RWPE1 (cell line): ENCODE results near the gene EML1.
A peak's percentile ranks its signal among the peaks of the same experiment; 100 is the strongest.

Experiments used
- CTCF ChIA-PET: fragments of 350-600 bp; sonication (Branson Sonifier 250); formaldehyde crosslinking; extraction: SDS; loops from one replicate; lab custom pipeline; 2021; lab: Yijun Ruan, JAX
- POLR2A ChIA-PET: fragments of 400-600 bp; formaldehyde crosslinking; extraction: SDS; loops from one replicate; lab custom pipeline; 2020; ENCODE audit warnings: antibody characterized with exemption; ENCODE audit not compliant: low non-redundant PET; lab: Yijun Ruan, JAX
- DNase-seq: peaks from one replicate; pipeline ENCODE4 v3.0.0; 2012; ENCODE audit warnings: low spot score
- H3K27ac ChIP-seq: fragments of 450-650 bp; 2 replicates; pipeline ENCODE4 v1.5.1; 2017
- TF ChIP-seq, protein P1 (sequence below): fragments of 450-650 bp; conservative IDR thresholded peaks from 2 replicates; pipeline ENCODE4 v1.5.1; 2017; ENCODE audit warnings: low read depth, mild to moderate bottlenecking

EML1 gene

DNA sequence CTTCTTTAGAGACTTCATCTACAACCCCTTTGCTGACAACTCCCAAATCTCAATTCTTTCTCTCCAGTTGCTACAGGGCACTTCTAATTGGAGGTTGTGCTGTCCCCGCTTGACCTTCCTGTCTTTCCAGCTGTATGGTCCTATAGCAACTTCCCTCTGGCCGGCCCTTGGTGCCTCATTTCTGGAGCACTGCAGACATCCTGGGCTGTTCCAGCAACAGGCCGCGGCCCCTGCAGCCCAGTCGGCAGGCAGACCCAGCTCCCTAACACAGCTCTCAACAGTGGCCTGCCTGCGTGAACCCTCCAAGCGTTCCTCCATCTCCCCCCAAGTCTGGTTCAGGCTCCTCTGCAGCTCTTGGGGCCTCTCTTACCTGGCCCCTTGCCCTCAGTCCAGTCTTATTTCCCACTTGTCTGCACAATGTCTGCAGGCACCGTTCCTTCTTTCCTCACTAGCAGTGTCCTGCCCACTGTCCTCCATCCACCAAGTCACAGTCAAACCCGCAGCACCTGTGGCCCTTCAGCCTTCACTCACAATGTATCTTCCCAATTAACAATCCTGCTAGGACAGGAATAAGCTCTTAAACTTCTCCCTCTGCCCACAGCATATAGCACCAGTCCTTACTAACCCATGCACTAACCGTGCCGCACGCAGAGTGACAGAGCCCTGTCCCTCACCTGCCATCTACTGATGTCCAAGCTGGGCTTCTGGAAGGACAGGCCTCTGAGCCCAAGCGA lies 1.6 kb upstream of the EML1 start:
- DNase-seq: no peak
- H3K27ac ChIP-seq: no peak overlapping the region
- TF ChIP-seq, protein P1, sequence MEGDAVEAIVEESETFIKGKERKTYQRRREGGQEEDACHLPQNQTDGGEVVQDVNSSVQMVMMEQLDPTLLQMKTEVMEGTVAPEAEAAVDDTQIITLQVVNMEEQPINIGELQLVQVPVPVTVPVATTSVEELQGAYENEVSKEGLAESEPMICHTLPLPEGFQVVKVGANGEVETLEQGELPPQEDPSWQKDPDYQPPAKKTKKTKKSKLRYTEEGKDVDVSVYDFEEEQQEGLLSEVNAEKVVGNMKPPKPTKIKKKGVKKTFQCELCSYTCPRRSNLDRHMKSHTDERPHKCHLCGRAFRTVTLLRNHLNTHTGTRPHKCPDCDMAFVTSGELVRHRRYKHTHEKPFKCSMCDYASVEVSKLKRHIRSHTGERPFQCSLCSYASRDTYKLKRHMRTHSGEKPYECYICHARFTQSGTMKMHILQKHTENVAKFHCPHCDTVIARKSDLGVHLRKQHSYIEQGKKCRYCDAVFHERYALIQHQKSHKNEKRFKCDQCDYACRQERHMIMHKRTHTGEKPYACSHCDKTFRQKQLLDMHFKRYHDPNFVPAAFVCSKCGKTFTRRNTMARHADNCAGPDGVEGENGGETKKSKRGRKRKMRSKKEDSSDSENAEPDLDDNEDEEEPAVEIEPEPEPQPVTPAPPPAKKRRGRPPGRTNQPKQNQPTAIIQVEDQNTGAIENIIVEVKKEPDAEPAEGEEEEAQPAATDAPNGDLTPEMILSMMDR: no peak
- POLR2A ChIA-PET: interaction anchor here (0.6 kb wide), 1 partner anchor 208 kb away, joined by 7 read pairs; no protein-coding TSS in a partner anchor
- CTCF ChIA-PET: interaction anchor here (0.7 to 1.0 kb wide), 3 partner anchors 61 to 145 kb away, joined by 3 to 4 read pairs (median 3); no protein-coding TSS in a partner anchor

DNA sequence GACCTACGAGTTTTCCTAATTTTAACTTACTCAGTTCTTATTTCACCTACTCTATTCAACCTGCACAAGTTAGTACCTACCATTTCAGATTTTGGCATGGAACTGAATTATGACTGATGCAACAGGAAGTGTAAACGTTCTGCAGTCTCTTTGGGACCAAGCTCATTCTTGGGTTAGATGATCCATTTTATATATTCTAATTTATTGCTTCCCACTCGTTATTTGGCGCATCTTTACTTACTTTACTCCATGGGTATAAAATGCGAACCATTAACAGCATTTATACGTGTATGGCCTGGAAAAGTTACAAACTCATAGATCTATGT lies 1.0 kb upstream of the EML1 start:
- DNase-seq: no peak
- no peak overlapping the region for H3K27ac ChIP-seq
- ChIA-PET CTCF (interaction anchor here (0.7 to 1.0 kb wide), 4 partner anchors 29 to 146 kb away, joined by 3 to 4 read pairs (median 3); no protein-coding TSS in a partner anchor), POLR2A (interaction anchor here (0.6 kb wide), 1 partner anchor 208 kb away, joined by 7 read pairs; no protein-coding TSS in a partner anchor)
- TF ChIP-seq, protein P1: no peak

DNA sequence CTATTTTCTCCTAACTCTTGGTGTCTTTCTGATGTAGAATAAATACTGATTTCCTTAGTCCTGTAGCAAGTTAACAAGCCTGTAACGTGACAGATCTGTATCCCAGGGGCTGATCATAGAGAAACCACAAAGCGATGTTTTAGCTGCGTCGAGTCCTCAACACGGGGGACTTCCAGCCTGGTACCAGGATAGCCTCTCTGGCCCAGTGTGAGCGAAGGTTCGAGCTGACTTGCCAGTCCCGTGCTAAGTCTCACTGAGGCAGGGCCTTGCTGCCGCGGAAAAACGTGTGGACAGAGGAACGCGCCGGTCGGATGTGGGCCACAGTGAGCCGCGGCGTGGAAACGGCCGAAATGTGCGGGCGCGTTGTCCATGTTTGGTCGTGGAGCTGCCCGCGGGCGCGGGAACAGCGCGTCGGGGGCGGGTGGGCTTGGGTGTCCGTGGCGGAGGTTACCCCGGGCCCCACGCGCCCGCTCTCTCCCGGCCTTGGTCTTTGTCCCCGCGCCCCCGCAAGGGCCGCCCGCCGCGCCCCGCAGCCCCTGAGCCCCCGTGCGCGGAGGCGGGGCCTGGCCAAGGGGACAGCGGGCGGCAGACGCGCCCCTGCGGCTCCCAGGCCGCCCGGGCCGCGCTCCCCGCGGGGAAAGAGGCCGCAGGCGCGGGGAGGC lies 531 bp upstream of the EML1 start:
- DNase-seq: no peak
- CTCF ChIA-PET: interaction anchor here (0.7 to 1.0 kb wide), 4 partner anchors 29 to 146 kb away, joined by 3 to 4 read pairs (median 3); no protein-coding TSS in a partner anchor
- H3K27ac ChIP-seq: 0 out of 2 replicates have a peak overlapping the region, but pooled peaks have one; percentile 29
- POLR2A ChIA-PET: interaction anchor here (0.6 kb wide), 2 partner anchors 52 to 109 kb away, joined by 3 to 5 read pairs; partner anchors contain the start of gene CYP46A1
- TF ChIP-seq, protein P1: no peak

DNA sequence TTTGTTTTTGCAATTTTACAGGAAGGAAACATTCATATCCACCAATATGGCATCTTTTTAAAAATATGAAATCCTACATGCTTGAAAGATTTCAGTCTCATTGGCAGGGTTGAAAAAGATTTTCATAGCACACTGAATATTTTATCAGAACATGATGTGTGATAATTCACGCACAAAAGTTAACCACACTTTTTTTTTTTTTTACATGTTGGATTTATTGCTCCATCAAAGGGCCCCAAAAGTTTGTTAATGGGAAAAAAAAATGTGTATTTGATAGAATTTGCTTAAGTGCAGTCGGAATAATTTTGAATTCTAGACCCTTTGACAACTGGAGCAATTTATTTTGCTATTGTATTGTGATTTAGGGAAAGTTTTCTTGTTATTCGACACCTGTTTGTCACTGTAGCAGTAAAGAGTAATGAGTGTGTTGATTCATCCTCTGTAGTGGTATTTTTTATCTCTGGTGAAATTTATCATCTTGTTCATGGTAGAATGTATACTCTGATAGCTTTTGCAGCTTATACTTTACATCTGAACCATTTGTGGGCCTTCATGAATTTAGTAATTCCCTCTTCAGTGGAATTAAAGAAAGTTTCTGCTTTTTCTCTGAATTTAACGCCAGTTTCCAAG lies 1.1 kb downstream of the EML1 start:
- ChIA-PET CTCF (interaction anchor here (0.6 kb wide), 1 partner anchor 111 kb away, joined by 5 read pairs; no protein-coding TSS in a partner anchor), POLR2A (no interaction called here)
- no peak overlapping the region for H3K27ac ChIP-seq
- TF ChIP-seq, protein P1: no peak
- no peak for DNase-seq

DNA sequence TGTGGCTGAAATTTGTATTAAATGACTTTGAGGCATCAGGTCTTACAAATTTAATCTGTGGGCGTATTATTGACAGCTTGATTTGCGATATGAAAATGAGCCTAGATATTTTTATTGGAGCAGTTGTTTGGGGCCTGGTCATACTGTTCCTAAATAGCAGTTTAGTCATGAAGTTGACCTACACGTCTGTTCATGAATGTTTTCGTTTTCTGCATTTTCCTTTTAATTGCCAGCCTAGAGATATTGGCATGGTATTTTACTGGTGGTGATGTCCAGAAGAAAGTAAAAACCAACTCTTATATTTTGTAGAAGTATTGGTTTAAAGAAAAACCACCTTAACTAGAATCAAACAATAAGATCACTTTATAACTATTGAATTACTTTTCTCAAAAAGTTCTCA lies 1.8 kb downstream of the EML1 start:
- ChIA-PET POLR2A (no interaction called here), CTCF (interaction anchor here (0.7 kb wide), 1 partner anchor 27 kb away, joined by 3 read pairs; no protein-coding TSS in a partner anchor)
- no peak overlapping the region for H3K27ac ChIP-seq
- TF ChIP-seq, protein P1: no peak
- no peak for DNase-seq

DNA sequence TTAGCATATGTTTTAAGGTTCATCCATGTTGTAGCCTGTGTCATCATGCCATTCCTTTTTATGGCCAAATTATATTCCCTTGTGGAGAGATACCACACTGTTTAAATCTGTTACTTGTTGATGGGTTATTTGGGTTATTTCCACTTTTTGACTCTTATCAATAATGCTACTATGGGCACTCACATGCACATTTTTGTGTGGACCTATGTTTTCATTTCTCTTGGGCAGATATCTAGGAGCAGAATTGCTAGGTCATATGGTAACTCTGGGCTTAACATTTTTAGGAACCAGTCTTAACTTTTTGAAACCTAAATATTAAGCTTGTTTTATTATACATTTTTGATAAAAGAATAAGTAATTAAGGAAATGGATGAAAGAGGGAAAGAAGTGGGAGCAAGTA lies 4.0 kb downstream of the EML1 start:
- CTCF ChIA-PET: no interaction called here
- TF ChIP-seq, protein P1: no peak
- H3K27ac ChIP-seq: no peak overlapping the region
- POLR2A ChIA-PET: no interaction called here
- DNase-seq: no peak
